Chondrocyte (in vitro differentiated cells): ENCODE data around the gene SCML1. TPM values are rescaled to one million over a fixed set of nuclear protein-coding genes. Genes with fewer than 3 reads are reported as not detected.

Experiments used
- DNase-seq: peaks from one replicate; pipeline ENCODE4 v3.0.0; 2021; ENCODE audit warnings: mixed read lengths, low spot score
- H3K27ac Mint-ChIP-seq: one replicate; pipeline ENCODE4 v1.8.0; 2021; ENCODE audit warnings: mild to moderate bottlenecking, moderate library complexity, mixed read lengths; ENCODE audit not compliant: unreplicated experiment
- H3K27me3 Mint-ChIP-seq: 2 replicates; pipeline ENCODE4 v1.8.0; 2021; ENCODE audit warnings: low read depth, mixed read lengths
- H3K36me3 Mint-ChIP-seq: 2 replicates; pipeline ENCODE4 v1.8.0; 2021; ENCODE audit warnings: low read depth, mixed read lengths
- H3K4me1 Mint-ChIP-seq: 2 replicates; pipeline ENCODE4 v1.8.0; 2021; ENCODE audit warnings: low read depth, mild to moderate bottlenecking, mixed read lengths
- H3K4me3 Mint-ChIP-seq: one replicate; pipeline ENCODE4 v1.8.0; 2021; ENCODE audit warnings: mild to moderate bottlenecking, moderate library complexity, mixed read lengths; ENCODE audit not compliant: unreplicated experiment
- H3K9me3 Mint-ChIP-seq: 2 replicates; pipeline ENCODE4 v1.8.0; 2021; ENCODE audit warnings: low read depth, mixed read lengths
- total RNA-seq: library from RNA; stranded (reverse); gene quantifications from 3 replicates; pipeline ENCODE4 v1.2.1, GENCODE V29; 2021
- TF ChIP-seq, protein P1 (sequence below): fragments of 200-600 bp; sonication (generic); IDR thresholded peaks from 2 replicates; pipeline ENCODE4 v1.5.0; 2021; ENCODE audit warnings: antibody characterized with exemption, mild to moderate bottlenecking, moderate library complexity

The SCML1 gene
- total RNA-seq, 1 donor from 2014 or later, result 9.4 TPM

- Mint-ChIP-seq H3K27ac (no peak overlapping the region), H3K27me3 (no peaks in the 10 kb centered on the region), H3K9me3 (no peaks in the 10 kb centered on the region), H3K4me1 (peaks cover 4% of the 10 kb centered on the region), H3K4me3 (no peak overlapping the region), H3K36me3 (peaks cover 8% of the 10 kb centered on the region)
- TF ChIP-seq, protein P1, sequence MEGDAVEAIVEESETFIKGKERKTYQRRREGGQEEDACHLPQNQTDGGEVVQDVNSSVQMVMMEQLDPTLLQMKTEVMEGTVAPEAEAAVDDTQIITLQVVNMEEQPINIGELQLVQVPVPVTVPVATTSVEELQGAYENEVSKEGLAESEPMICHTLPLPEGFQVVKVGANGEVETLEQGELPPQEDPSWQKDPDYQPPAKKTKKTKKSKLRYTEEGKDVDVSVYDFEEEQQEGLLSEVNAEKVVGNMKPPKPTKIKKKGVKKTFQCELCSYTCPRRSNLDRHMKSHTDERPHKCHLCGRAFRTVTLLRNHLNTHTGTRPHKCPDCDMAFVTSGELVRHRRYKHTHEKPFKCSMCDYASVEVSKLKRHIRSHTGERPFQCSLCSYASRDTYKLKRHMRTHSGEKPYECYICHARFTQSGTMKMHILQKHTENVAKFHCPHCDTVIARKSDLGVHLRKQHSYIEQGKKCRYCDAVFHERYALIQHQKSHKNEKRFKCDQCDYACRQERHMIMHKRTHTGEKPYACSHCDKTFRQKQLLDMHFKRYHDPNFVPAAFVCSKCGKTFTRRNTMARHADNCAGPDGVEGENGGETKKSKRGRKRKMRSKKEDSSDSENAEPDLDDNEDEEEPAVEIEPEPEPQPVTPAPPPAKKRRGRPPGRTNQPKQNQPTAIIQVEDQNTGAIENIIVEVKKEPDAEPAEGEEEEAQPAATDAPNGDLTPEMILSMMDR, result no peak
- DNase-seq, result no peak
Measured at GRCh38 chrX:17707731-17708130, 29.6 kb upstream of the SCML1 start.

DNA sequence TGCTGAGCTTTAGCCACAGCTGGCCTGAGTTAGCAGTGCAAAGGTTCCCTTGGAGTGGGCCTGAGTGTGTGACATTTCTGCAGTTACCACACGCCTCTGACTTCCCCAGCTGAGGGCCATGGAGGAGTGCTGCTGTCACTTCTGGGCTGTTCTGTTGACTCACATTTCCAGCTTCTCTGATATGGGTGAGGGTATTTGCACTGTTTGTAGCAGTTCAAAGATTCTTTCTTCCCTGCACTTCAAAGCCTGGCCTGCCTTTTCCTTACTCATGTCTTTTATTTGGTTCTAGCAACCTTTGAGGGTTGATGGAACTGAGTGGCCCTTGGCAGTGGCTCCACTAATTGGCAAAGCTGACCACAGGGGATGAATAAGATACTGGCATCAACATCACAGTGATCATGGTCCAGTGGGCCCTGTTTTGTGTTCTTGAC lies 26.4 kb upstream of the SCML1 start:
- Mint-ChIP-seq H3K4me1 (peaks cover 4% of the 10 kb centered on the region), H3K4me3 (no peak overlapping the region), H3K9me3 (no peaks in the 10 kb centered on the region), H3K27me3 (no peaks in the 10 kb centered on the region), H3K36me3 (peaks cover 6% of the 10 kb centered on the region), H3K27ac (no peak overlapping the region)
- no peak for DNase-seq
- TF ChIP-seq, protein P1, result no peak

DNA sequence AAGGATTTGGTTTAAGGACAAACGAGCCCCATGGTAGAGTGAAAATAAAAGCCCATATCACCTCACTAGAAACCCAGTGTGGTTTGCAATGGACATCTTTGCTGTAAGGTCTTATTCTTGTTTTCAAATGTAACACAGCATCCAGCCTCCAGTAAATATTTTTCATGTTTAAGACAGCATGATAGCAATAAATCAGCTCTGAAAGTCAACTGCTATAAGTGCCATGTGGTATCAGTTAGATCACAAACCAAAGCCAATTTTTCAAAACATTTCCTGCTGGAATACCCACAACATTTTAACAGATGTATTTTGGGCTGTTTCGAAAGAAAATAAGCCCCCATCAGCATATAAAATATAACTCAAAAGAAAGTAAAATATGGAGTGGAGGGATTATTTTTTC lies 24.0 kb upstream of the SCML1 start:
- Mint-ChIP-seq H3K9me3 (no peaks in the 10 kb centered on the region), H3K36me3 (no peaks in the 10 kb centered on the region), H3K27ac (no peak overlapping the region), H3K4me3 (no peak overlapping the region), H3K4me1 (no peaks in the 10 kb centered on the region), H3K27me3 (no peaks in the 10 kb centered on the region)
- no peak for DNase-seq
- TF ChIP-seq, protein P1, result no peak

DNA sequence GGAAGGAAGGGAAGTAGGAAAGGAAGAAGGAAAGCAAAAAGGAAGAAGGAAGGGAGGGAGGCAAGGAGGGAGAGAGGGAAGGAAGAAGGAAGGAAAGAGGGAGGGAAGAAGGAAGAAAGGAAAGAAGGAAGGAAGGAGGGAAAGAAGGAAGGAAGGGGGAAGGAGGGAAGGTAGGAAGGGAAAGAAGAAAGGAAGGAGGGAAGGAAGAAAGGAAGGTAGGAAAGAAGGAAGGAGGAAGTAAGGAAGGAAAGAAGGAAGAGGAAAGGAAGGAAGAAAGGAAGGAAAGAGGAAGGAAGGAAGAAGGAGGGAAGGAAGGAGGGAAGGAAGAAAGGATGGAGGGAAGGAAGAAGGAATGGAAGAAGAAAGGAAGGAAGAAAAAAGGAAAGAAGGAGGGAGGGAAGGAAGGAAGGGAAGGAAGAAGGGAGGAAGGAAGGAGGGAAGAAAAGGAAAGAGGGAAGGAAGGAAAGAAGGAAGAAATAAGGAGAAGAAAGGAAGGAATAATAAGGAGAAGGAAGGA lies 18.6 kb upstream of the SCML1 start:
- H3K27ac Mint-ChIP-seq, result no peak overlapping the region
- no peak for DNase-seq
- H3K9me3 Mint-ChIP-seq, result no peaks in the 10 kb centered on the region
- TF ChIP-seq, protein P1, result no peak
- no peaks in the 10 kb centered on the region for H3K27me3 Mint-ChIP-seq
- no peaks in the 10 kb centered on the region for H3K4me1 Mint-ChIP-seq
- no peak overlapping the region for H3K4me3 Mint-ChIP-seq
- H3K36me3 Mint-ChIP-seq, result peaks cover 2% of the 10 kb centered on the region

DNA sequence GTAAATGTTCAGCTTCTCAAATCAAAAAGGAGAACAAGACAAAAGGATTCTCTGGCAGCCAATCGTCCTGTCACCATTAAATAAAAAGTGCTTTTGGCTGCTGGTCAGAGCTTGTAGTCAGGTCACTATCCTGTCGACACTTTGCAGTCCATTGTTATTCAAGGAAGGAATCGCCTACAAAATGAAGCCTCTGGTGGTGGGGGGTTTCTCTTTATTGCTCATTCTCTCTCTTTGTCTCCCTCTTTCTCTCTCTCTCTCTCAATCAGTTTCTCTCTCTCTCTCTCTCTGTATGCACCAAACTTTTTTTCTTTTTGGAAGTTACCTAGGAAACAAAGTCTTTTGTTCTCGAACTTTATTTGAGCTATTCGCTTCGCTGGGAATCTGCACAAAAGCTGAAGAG lies 17.6 kb upstream of the SCML1 start:
- H3K4me1 Mint-ChIP-seq, result no peaks in the 10 kb centered on the region
- peaks cover 2% of the 10 kb centered on the region for H3K36me3 Mint-ChIP-seq
- H3K4me3 Mint-ChIP-seq, result no peak overlapping the region
- H3K9me3 Mint-ChIP-seq, result no peaks in the 10 kb centered on the region
- no peaks in the 10 kb centered on the region for H3K27me3 Mint-ChIP-seq
- no peak overlapping the region for H3K27ac Mint-ChIP-seq
- no peak for DNase-seq
- TF ChIP-seq, protein P1, result no peak
